Caco-2 (cell line): Measurements from ENCODE around the gene ADGRB3. TPM values are rescaled to one million over a fixed set of nuclear protein-coding genes. Genes with fewer than 3 reads are reported as not detected.

ENCODE experiments used
- BruUV-seq: library from RNA; stranded (reverse); fragments of 400-500 nt; replicated peaks from 2 replicates; lab custom pipeline; 2021; lab: Mats Ljungman, UMichigan
- CTCF ChIA-PET: fragments of 300-600 bp; sonication (Branson Sonifier 250); formaldehyde crosslinking; loops from one replicate; lab custom pipeline; 2022; ENCODE audit warnings: antibody characterized with exemption; lab: Charles Lee
- POLR2A ChIA-PET: fragments of 300-600 bp; sonication (Branson Sonifier 250); formaldehyde crosslinking; loops from one replicate; lab custom pipeline; 2022; ENCODE audit warnings: antibody characterized with exemption; lab: Charles Lee
- DNase-seq, 2 experiments: peaks; one replicate each; pipeline versions ENCODE4 v3.0.0 to v3.0.0-alpha.2; 2020 to 2022
- H3K27me3 ChIP-seq: replicated peaks from 2 replicates; pipeline ENCODE4 v1.6.0; 2011; ENCODE audit warnings: low read length; ENCODE audit not compliant: control insufficient read depth, insufficient read depth
- H3K36me3 ChIP-seq: 2 replicates; pipeline ENCODE4 v1.5.1; 2011; ENCODE audit warnings: low read length; ENCODE audit not compliant: control insufficient read depth, insufficient read depth
- H3K4me1 ChIP-seq: fragments of 250-450 bp; sonication (Bioruptor Pico); 2 replicates; pipeline ENCODE4 v1.5.1; 2020; ENCODE audit warnings: mild to moderate bottlenecking
- H3K4me3 ChIP-seq: 2 replicates; pipeline ENCODE4 v1.5.1; 2011; ENCODE audit warnings: low read depth, mild to moderate bottlenecking, control low read depth, low read length
- H3K9me3 ChIP-seq: fragments of 250-450 bp; sonication (Bioruptor Pico); 2 replicates; pipeline ENCODE4 v1.5.1; 2020; ENCODE audit warnings: mild to moderate bottlenecking, moderate library complexity
- H3K27ac Mint-ChIP-seq: one replicate; pipeline ENCODE4 v1.8.0; 2022; ENCODE audit warnings: mixed read lengths; ENCODE audit not compliant: unreplicated experiment
- H3K27me3 Mint-ChIP-seq: one replicate; pipeline ENCODE4 v1.8.0; 2022; ENCODE audit warnings: mixed read lengths; ENCODE audit not compliant: insufficient read depth, unreplicated experiment
- H3K36me3 Mint-ChIP-seq: one replicate; pipeline ENCODE4 v1.8.0; 2022; ENCODE audit warnings: mild to moderate bottlenecking, mixed read lengths; ENCODE audit not compliant: insufficient read depth, unreplicated experiment
- H3K4me1 Mint-ChIP-seq: one replicate; pipeline ENCODE4 v1.8.0; 2022; ENCODE audit warnings: low read depth, mixed read lengths; ENCODE audit not compliant: unreplicated experiment
- H3K4me3 Mint-ChIP-seq: one replicate; pipeline ENCODE4 v1.8.0; 2022; ENCODE audit warnings: mild to moderate bottlenecking, moderate library complexity, mixed read lengths; ENCODE audit not compliant: unreplicated experiment
- H3K9me3 Mint-ChIP-seq: one replicate; pipeline ENCODE4 v1.8.0; 2022; ENCODE audit warnings: mixed read lengths; ENCODE audit not compliant: unreplicated experiment
- CTCF ChIP-seq, 2 experiments: fragments of 200-600 bp in 1 of 2; IDR thresholded peaks; 1 replicate in 1 of 2; 2 replicates in 1 of 2; pipeline versions ENCODE4 v1.5.1 to v1.8.0; 2011 to 2022; ENCODE audit warnings: antibody characterized with exemption in 1 of 2, control low read depth in 1 of 2, inconsistent platforms in 1 of 2, low read depth in 1 of 2, low read length in 1 of 2, mild to moderate bottlenecking in 1 of 2, moderate library complexity in 1 of 2; ENCODE audit not compliant: insufficient read depth in 1 of 2, severe bottlenecking in 1 of 2, unreplicated experiment in 1 of 2
- intact Hi-C: fragments of 100-400 bp; cut with micrococcal nuclease; formaldehyde crosslinking; loops from one replicate; pipeline ENCODE4 v1.10.0; 2022; ENCODE audit not compliant: unreplicated experiment
- total RNA-seq: library from RNA; stranded (reverse); gene quantifications from 2 replicates; pipeline ENCODE4 v1.2.3, GENCODE V29; 2022

Gene ADGRB3
- total RNA-seq, 1 experiment from 2014 or later: 0.18 TPM

- no peak for DNase-seq
- H3K4me3 ChIP-seq: no peak overlapping the region
- H3K4me3 Mint-ChIP-seq: no peak overlapping the region
- H3K9me3 Mint-ChIP-seq: no peaks in the 10 kb centered on the region
- H3K9me3 ChIP-seq: no peaks in the 10 kb centered on the region
- ChIA-PET POLR2A (no interaction called here), CTCF (no interaction called here)
- H3K4me1 Mint-ChIP-seq: no peaks in the 10 kb centered on the region
- H3K27ac Mint-ChIP-seq: no peak overlapping the region
- H3K27me3 Mint-ChIP-seq: no peaks in the 10 kb centered on the region
- intact Hi-C loops: no loop called here
- no peak for TF ChIP-seq CTCF (IDR thresholded peaks at IDR 0.05; ENCODE audit: insufficient read depth in 1 of 2, low read depth in 1 of 2, low read length in 1 of 2, severe bottlenecking in 1 of 2, unreplicated experiment in 1 of 2)
- no peaks in the 10 kb centered on the region for H3K36me3 ChIP-seq
- H3K4me1 ChIP-seq: no peaks in the 10 kb centered on the region
- no TSS peak for BruUV-seq
- H3K27me3 ChIP-seq: no peaks in the 10 kb centered on the region
- H3K36me3 Mint-ChIP-seq: no peaks in the 10 kb centered on the region
Measured at GRCh38 chr6:69392745-69393144, 757.7 kb downstream of the ADGRB3 start.

- ChIA-PET CTCF (no interaction called here), POLR2A (no interaction called here)
- no peaks in the 10 kb centered on the region for H3K27me3 Mint-ChIP-seq
- DNase-seq: no peak
- no peak for TF ChIP-seq CTCF (IDR thresholded peaks at IDR 0.05; ENCODE audit: insufficient read depth in 1 of 2, low read depth in 1 of 2, low read length in 1 of 2, severe bottlenecking in 1 of 2, unreplicated experiment in 1 of 2)
- H3K36me3 Mint-ChIP-seq: no peaks in the 10 kb centered on the region
- no peak overlapping the region for H3K4me3 Mint-ChIP-seq
- Histone ChIP-seq H3K4me3 (no peak overlapping the region), H3K27me3 (no peaks in the 10 kb centered on the region), H3K36me3 (no peaks in the 10 kb centered on the region), H3K9me3 (no peaks in the 10 kb centered on the region), H3K4me1 (no peaks in the 10 kb centered on the region)
- no TSS peak for BruUV-seq
- intact Hi-C loops: no loop called here
- no peak overlapping the region for H3K27ac Mint-ChIP-seq
- H3K4me1 Mint-ChIP-seq: no peaks in the 10 kb centered on the region
- H3K9me3 Mint-ChIP-seq: no peaks in the 10 kb centered on the region
Measured at GRCh38 chr6:69398311-69398710, 763.2 kb downstream of the ADGRB3 start.

DNA sequence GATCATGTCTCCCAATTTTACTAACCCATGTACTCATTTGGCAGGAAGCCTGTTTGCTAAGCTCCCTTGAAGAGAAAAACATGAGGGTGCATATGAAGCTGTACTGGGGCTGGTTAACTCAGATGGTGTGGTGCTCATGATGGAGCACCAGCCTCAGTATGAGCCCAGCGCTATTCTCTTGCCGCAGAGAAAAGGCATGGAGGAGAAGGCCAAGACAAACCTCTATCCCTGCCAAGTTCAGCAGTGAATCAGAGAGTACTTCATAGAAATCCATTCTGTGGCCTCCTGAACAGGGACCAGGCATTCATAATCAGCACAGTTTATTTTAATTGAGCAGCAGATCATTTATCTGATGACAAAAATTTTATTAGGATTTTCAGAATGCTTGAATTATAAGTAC lies 763.6 kb downstream of the ADGRB3 start:
- no peaks in the 10 kb centered on the region for H3K27me3 ChIP-seq
- ChIA-PET CTCF (no interaction called here), POLR2A (no interaction called here)
- no peaks in the 10 kb centered on the region for H3K36me3 ChIP-seq
- intact Hi-C loops: no loop called here
- H3K27me3 Mint-ChIP-seq: no peaks in the 10 kb centered on the region
- BruUV-seq: no TSS peak
- H3K4me3 ChIP-seq: no peak overlapping the region
- H3K4me1 Mint-ChIP-seq: no peaks in the 10 kb centered on the region
- H3K4me1 ChIP-seq: no peaks in the 10 kb centered on the region
- H3K4me3 Mint-ChIP-seq: no peak overlapping the region
- no peak overlapping the region for H3K27ac Mint-ChIP-seq
- no peaks in the 10 kb centered on the region for H3K9me3 Mint-ChIP-seq
- DNase-seq: no peak
- no peaks in the 10 kb centered on the region for H3K9me3 ChIP-seq
- no peak for TF ChIP-seq CTCF (IDR thresholded peaks at IDR 0.05; ENCODE audit: insufficient read depth in 1 of 2, low read depth in 1 of 2, low read length in 1 of 2, severe bottlenecking in 1 of 2, unreplicated experiment in 1 of 2)
- H3K36me3 Mint-ChIP-seq: no peaks in the 10 kb centered on the region
